ENCODE measurements around the gene NCAPD2.

DNA sequence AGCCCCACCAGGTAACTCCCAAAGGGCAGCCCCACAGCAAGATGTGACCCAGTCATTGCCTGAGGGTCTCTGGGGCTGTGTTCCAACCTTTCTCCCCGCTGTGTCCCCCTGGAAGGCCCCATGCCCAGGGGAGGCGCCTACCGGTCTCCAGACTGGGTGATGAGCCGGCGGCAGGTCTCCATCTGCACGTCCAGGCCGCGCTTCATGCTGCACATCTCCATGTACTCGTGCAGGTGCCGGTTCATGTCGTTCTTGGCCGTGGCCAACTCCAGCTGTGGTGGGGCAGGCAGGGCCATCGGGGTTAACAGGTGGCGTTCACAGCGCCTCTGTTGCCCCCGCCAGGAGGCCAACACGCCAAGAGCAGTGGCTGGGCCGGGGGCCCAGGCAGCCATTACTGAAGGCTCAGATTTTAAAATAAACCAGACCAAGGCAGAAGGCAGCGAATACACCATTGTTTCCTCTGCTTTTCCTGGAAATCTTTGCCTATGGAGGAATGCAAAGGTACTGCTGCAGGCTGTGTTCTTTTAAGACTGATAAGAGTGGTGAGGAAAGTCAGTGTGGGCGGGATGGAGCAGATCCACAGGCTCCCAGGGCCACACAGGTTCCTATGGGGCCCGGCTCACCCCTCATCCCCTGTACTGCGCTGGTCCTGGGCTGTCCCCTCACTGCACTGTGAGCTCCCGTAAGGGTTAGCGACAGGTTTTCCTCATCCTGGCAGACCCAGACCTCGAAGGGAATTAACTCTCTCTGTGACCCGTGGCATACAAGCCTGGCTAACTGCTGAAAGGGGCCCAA lies 47.7 kb downstream of the NCAPD2 start:
- TF ChIP-seq POLR2AphosphoS5 (IDR thresholded peaks at IDR 0.05) = no peak
- TF ChIP-seq POLR2A (IDR thresholded peaks at IDR 0.05; ENCODE audit: low read depth) = no peak
- no peak for TF ChIP-seq CTCF (IDR thresholded peaks at IDR 0.05)
